Hepatocyte (in vitro differentiated cells): ENCODE data around the gene GLT1D1. TPM values are rescaled to one million over a fixed set of nuclear protein-coding genes. Genes with fewer than 3 reads are reported as not detected.

Source experiments
- DNase-seq: peaks from one replicate; pipeline ENCODE4 v3.0.0-alpha.2; 2016; ENCODE audit warnings: low spot score
- H2AFZ ChIP-seq: fragments of 200-600 bp; sonication (generic); 2 replicates; pipeline ENCODE4 v1.6.0; 2016; ENCODE audit warnings: antibody characterized with exemption, mild to moderate bottlenecking
- H3K27ac ChIP-seq: fragments of 200-600 bp; sonication (generic); 2 replicates; pipeline ENCODE4 v1.5.1; 2016; ENCODE audit warnings: mild to moderate bottlenecking
- H3K27me3 ChIP-seq: fragments of 200-600 bp; sonication (generic); 2 replicates; pipeline ENCODE4 v1.6.1; 2016
- H3K36me3 ChIP-seq: fragments of 200-600 bp; sonication (generic); replicated peaks from 2 replicates; pipeline ENCODE4 v1.5.1; 2016; ENCODE audit warnings: low read depth; ENCODE audit not compliant: insufficient read depth
- H3K4me1 ChIP-seq: fragments of 200-600 bp; sonication (generic); 2 replicates; pipeline ENCODE4 v1.5.1; 2016; ENCODE audit warnings: mild to moderate bottlenecking, moderate library complexity; ENCODE audit not compliant: insufficient read depth
- H3K4me2 ChIP-seq: fragments of 200-600 bp; sonication (generic); 2 replicates; pipeline ENCODE4 v1.6.0; 2016
- H3K4me3 ChIP-seq: fragments of 200-600 bp; sonication (generic); 2 replicates; pipeline ENCODE4 v1.5.1; 2016; ENCODE audit warnings: mild to moderate bottlenecking
- H3K79me2 ChIP-seq: fragments of 200-600 bp; sonication (generic); 2 replicates; pipeline ENCODE4 v1.6.0; 2017; ENCODE audit warnings: mild to moderate bottlenecking
- H3K9me2 ChIP-seq: fragments of 200-600 bp; sonication (generic); replicated peaks from 2 replicates; pipeline ENCODE4 v1.6.0; 2017; ENCODE audit warnings: mild to moderate bottlenecking; ENCODE audit not compliant: insufficient read depth
- H3K9me3 ChIP-seq: fragments of 200-600 bp; sonication (generic); 2 replicates; pipeline ENCODE4 v1.5.1; 2016; ENCODE audit warnings: low read depth, mild to moderate bottlenecking
- H4K20me1 ChIP-seq: fragments of 200-600 bp; sonication (generic); 2 replicates; pipeline ENCODE4 v1.6.0; 2016; ENCODE audit warnings: mild to moderate bottlenecking; ENCODE audit not compliant: insufficient read depth, poor library complexity, severe bottlenecking
- EZH2 ChIP-seq: fragments of 200-600 bp; sonication (generic); IDR thresholded peaks from 2 replicates; pipeline ENCODE4 v1.6.1; 2016; ENCODE audit warnings: antibody characterized with exemption, mild to moderate bottlenecking, borderline replicate concordance
- EZH2phosphoT487 ChIP-seq: fragments of 200-600 bp; sonication (generic); IDR thresholded peaks from one replicate; pipeline ENCODE4 v1.6.1; 2018; ENCODE audit warnings: antibody characterized with exemption, mild to moderate bottlenecking, low read depth, moderate library complexity; ENCODE audit not compliant: unreplicated experiment, severe bottlenecking
- WGBS: methylation state at CpG from one replicate; pipeline ENCODE4 v1.1.6; 2016; ENCODE audit warnings: low lambda C conversion rate; ENCODE audit errors: missing lambda C conversion rate; 5-methylcytosine and 5-hydroxymethylcytosine counted together
- polyA plus RNA-seq: library from polyadenylated mRNA; unstranded; fragments of >200 nt; fragmentation: Nextera tagmentation; extraction: Ambion mirVana; gene quantifications from 2 replicates; pipeline ENCODE4 v1.2.1, GENCODE V29; 2016
- total RNA-seq: library from RNA; depleted of rRNA; stranded (reverse); fragments of >200 nt; gene quantifications from 2 replicates; pipeline ENCODE4 v1.2.3, GENCODE V29; 2014
- TF ChIP-seq, protein P1 (sequence below): fragments of 200-600 bp; sonication (generic); IDR thresholded peaks from 2 replicates; pipeline ENCODE4 v1.5.1; 2016; ENCODE audit warnings: antibody characterized with exemption, mild to moderate bottlenecking; ENCODE audit not compliant: poor library complexity

Gene GLT1D1
- total and polyA plus RNA-seq, 2 experiments from 2014 or later: 1.8 to 1.9 TPM

GRCh38 chr12:128994856-128995255 is 141.6 kb downstream of the GLT1D1 start:
- H3K27ac ChIP-seq: no peak overlapping the region
- H3K9me3 ChIP-seq: no peaks in the 10 kb centered on the region
- no peaks in the 10 kb centered on the region for H3K27me3 ChIP-seq
- H3K4me1 ChIP-seq: no peaks in the 10 kb centered on the region
- no peak overlapping the region for H2AFZ ChIP-seq
- H3K9me2 ChIP-seq: no peaks in the 10 kb centered on the region
- no peak overlapping the region for H3K4me2 ChIP-seq
- no peak for TF ChIP-seq EZH2
- TF ChIP-seq EZH2phosphoT487: no peak
- DNase-seq: no peak
- WGBS: 75% methylated on average over 2 of the region's 2 CpGs
- no peaks in the 10 kb centered on the region for H3K36me3 ChIP-seq
- H3K4me3 ChIP-seq: no peak overlapping the region
- H3K79me2 ChIP-seq: no peaks in the 10 kb centered on the region
- H4K20me1 ChIP-seq: no peaks in the 10 kb centered on the region

GRCh38 chr12:128995619-128996018 is 142.3 kb downstream of the GLT1D1 start:
- TF ChIP-seq, protein P1, sequence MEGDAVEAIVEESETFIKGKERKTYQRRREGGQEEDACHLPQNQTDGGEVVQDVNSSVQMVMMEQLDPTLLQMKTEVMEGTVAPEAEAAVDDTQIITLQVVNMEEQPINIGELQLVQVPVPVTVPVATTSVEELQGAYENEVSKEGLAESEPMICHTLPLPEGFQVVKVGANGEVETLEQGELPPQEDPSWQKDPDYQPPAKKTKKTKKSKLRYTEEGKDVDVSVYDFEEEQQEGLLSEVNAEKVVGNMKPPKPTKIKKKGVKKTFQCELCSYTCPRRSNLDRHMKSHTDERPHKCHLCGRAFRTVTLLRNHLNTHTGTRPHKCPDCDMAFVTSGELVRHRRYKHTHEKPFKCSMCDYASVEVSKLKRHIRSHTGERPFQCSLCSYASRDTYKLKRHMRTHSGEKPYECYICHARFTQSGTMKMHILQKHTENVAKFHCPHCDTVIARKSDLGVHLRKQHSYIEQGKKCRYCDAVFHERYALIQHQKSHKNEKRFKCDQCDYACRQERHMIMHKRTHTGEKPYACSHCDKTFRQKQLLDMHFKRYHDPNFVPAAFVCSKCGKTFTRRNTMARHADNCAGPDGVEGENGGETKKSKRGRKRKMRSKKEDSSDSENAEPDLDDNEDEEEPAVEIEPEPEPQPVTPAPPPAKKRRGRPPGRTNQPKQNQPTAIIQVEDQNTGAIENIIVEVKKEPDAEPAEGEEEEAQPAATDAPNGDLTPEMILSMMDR: no peak
- TF ChIP-seq EZH2: no peak
- H3K36me3 ChIP-seq: no peaks in the 10 kb centered on the region
- H3K27ac ChIP-seq: no peak overlapping the region
- no peaks in the 10 kb centered on the region for H3K79me2 ChIP-seq
- H3K9me2 ChIP-seq: no peaks in the 10 kb centered on the region
- no peaks in the 10 kb centered on the region for H3K9me3 ChIP-seq
- H3K4me2 ChIP-seq: no peak overlapping the region
- 68% methylated on average over 8 of the region's 8 CpGs for WGBS
- H4K20me1 ChIP-seq: no peaks in the 10 kb centered on the region
- no peak overlapping the region for H3K4me3 ChIP-seq
- no peaks in the 10 kb centered on the region for H3K27me3 ChIP-seq
- no peak for DNase-seq
- no peak overlapping the region for H2AFZ ChIP-seq
- no peaks in the 10 kb centered on the region for H3K4me1 ChIP-seq

DNA sequence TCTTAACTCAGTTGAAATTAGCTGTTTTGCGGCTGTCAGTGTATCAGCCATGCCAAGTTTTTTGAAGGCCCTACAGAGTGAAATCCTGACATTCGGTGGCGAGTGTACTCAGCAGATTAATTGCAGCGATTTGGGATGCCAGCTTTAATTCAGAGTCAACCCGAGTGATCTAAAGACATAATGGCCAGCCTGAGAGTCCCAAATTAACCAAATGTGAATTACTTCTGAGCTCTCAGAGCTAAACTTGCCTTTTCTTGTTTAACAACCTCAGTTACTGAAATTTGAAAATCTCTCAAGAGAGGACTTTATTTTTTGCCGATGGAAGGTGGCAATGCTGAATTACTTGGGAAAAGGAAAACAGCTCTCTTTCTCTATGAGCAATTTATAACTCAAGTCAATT is 148.5 kb downstream of the GLT1D1 start:
- no peak for DNase-seq
- TF ChIP-seq EZH2phosphoT487 (no peak), EZH2 (no peak)
- TF ChIP-seq, protein P1: no peak
- H3K27ac ChIP-seq: no peak overlapping the region
- 88% methylated on average over 6 of the region's 6 CpGs for WGBS
- H3K4me2 ChIP-seq: no peak overlapping the region
- no peaks in the 10 kb centered on the region for H3K4me1 ChIP-seq
- no peaks in the 10 kb centered on the region for H3K27me3 ChIP-seq
- H3K9me3 ChIP-seq: no peaks in the 10 kb centered on the region
- H2AFZ ChIP-seq: no peak overlapping the region
- no peaks in the 10 kb centered on the region for H4K20me1 ChIP-seq
- H3K79me2 ChIP-seq: no peaks in the 10 kb centered on the region
- no peak overlapping the region for H3K4me3 ChIP-seq
- no peaks in the 10 kb centered on the region for H3K9me2 ChIP-seq
- H3K36me3 ChIP-seq: no peaks in the 10 kb centered on the region

DNA sequence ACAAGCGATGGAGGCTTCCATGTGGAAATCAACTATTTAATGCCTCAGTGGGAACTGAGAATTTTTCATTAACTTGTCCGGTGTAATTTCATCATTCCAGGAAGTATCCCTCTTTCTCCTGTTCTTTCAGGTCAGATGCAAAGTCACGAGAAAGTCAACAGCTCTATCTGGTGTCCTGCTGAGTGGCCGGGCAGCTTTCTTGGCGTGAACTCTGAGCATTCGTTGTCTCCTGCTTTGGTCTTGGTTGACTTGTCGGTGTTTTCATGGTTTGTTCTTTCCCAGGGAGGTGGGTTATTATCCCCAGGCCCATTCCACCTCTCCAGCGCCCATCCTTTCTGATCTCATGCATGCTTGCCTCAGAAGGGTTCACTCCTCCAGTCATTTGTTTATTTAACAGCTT is 149.1 kb downstream of the GLT1D1 start:
- no peaks in the 10 kb centered on the region for H3K4me1 ChIP-seq
- H2AFZ ChIP-seq: no peak overlapping the region
- H3K4me2 ChIP-seq: no peak overlapping the region
- H3K79me2 ChIP-seq: no peaks in the 10 kb centered on the region
- H3K27ac ChIP-seq: no peak overlapping the region
- TF ChIP-seq, protein P1: no peak
- TF ChIP-seq EZH2phosphoT487: no peak
- no peak for TF ChIP-seq EZH2
- no peak for DNase-seq
- no peak overlapping the region for H3K4me3 ChIP-seq
- WGBS: 69% methylated on average over 8 of the region's 8 CpGs
- no peaks in the 10 kb centered on the region for H4K20me1 ChIP-seq
- no peaks in the 10 kb centered on the region for H3K36me3 ChIP-seq
- H3K27me3 ChIP-seq: no peaks in the 10 kb centered on the region
- no peaks in the 10 kb centered on the region for H3K9me2 ChIP-seq
- H3K9me3 ChIP-seq: no peaks in the 10 kb centered on the region
